Measurements from ENCODE around the gene MORF4L1.

GRCh38 chr15:78907577-78907976 lies 34.9 kb downstream of the MORF4L1 start:
- TF ChIP-seq EP300 (conservative IDR thresholded peaks at IDR 0.05; ENCODE audit: poor library complexity, severe bottlenecking) (no peak), POLR2AphosphoS5 (IDR thresholded peaks at IDR 0.05) (peak; percentile 40)
